Endodermal cell (in vitro differentiated cells): Measurements from ENCODE around the gene BACH1. TPM values are rescaled to one million over a fixed set of nuclear protein-coding genes. Genes with fewer than 3 reads are reported as not detected.

Source experiments
- DNase-seq: peaks from one replicate; pipeline ENCODE4 v3.0.0-alpha.2; 2017
- H3K27ac ChIP-seq: 2 replicates; pipeline ENCODE4 v1.5.1; 2013; ENCODE audit warnings: mild to moderate bottlenecking, low read depth, low read length, moderate library complexity
- H3K27me3 ChIP-seq: 2 replicates; pipeline ENCODE4 v1.6.1; 2013; ENCODE audit warnings: mild to moderate bottlenecking, low read length, moderate library complexity; ENCODE audit not compliant: insufficient read depth, control insufficient read depth, poor library complexity, severe bottlenecking
- H3K36me3 ChIP-seq: 2 replicates; pipeline ENCODE4 v1.7.0; 2013; ENCODE audit warnings: mild to moderate bottlenecking, low read length, moderate library complexity; ENCODE audit not compliant: control insufficient read depth, insufficient read depth
- H3K4me1 ChIP-seq: one replicate; pipeline ENCODE4 v1.7.0; 2013; ENCODE audit warnings: low read length; ENCODE audit not compliant: control insufficient read depth, insufficient read depth
- H3K4me3 ChIP-seq: 2 replicates; pipeline ENCODE4 v1.5.1; 2013; ENCODE audit warnings: mild to moderate bottlenecking, low read length, moderate library complexity
- H3K9ac ChIP-seq: 2 replicates; pipeline ENCODE4 v1.6.1; 2013; ENCODE audit warnings: mild to moderate bottlenecking, low read length, moderate library complexity; ENCODE audit not compliant: poor library complexity, severe bottlenecking; ENCODE audit errors: extremely low read depth
- H3K9me3 ChIP-seq: 2 replicates; pipeline ENCODE4 v1.6.1; 2013; ENCODE audit warnings: mild to moderate bottlenecking, low read length, moderate library complexity; ENCODE audit not compliant: control insufficient read depth
- H3K27ac Mint-ChIP-seq: 2 replicates; pipeline ENCODE4 v1.8.0; 2020; ENCODE audit warnings: mixed read lengths
- H3K27me3 Mint-ChIP-seq: 2 replicates; pipeline ENCODE4 v1.8.0; 2021; ENCODE audit warnings: mild to moderate bottlenecking, mixed read lengths; ENCODE audit not compliant: insufficient read depth
- H3K36me3 Mint-ChIP-seq: 2 replicates; pipeline ENCODE4 v1.8.0; 2020; ENCODE audit warnings: low read depth, mixed read lengths
- H3K4me1 Mint-ChIP-seq: 2 replicates; pipeline ENCODE4 v1.8.0; 2020; ENCODE audit warnings: mixed read lengths
- H3K4me3 Mint-ChIP-seq: 2 replicates; pipeline ENCODE4 v1.8.0; 2020; ENCODE audit warnings: mild to moderate bottlenecking, moderate library complexity, mixed read lengths
- H3K9me3 Mint-ChIP-seq: 2 replicates; pipeline ENCODE4 v1.8.0; 2020; ENCODE audit warnings: mild to moderate bottlenecking, mixed read lengths
- CTCF ChIP-seq: fragments of 200-600 bp; sonication (generic); conservative IDR thresholded peaks from 2 replicates; pipeline ENCODE4 v1.5.0; 2021; ENCODE audit warnings: antibody characterized with exemption, mild to moderate bottlenecking
- WGBS, 2 experiments: methylation state at CpG; one replicate each; pipeline versions ENCODE4 v1.1.5 to v1.1.7; 2013; ENCODE audit warnings: missing lambda C conversion rate in 2 of 2, mixed read lengths in 1 of 2; ENCODE audit not compliant: insufficient coverage in 1 of 2, insufficient read length in 1 of 2; 5-methylcytosine and 5-hydroxymethylcytosine counted together
- total RNA-seq, 2 donors: library from RNA; stranded (reverse); fragmentation: NEBNext Ultra II Directional in 1 of 2; extraction: Animal tissue kit (Norgen Biotek cat#: 25700) in 1 of 2; gene quantifications; 2 replicates in 1 of 2; 3 replicates in 1 of 2; pipeline ENCODE4 v1.2.1, GENCODE V29; 2021

BACH1 gene
- total RNA-seq, 2 donors from 2014 or later: 61.3 to 64.9 TPM

- H3K27ac ChIP-seq: no peak overlapping the region
- H3K4me1 Mint-ChIP-seq: no peaks in the 10 kb centered on the region
- no peaks in the 10 kb centered on the region for H3K36me3 ChIP-seq
- no peak for DNase-seq
- TF ChIP-seq CTCF: no peak
- H3K4me3 Mint-ChIP-seq: no peak overlapping the region
- no peaks in the 10 kb centered on the region for H3K36me3 Mint-ChIP-seq
- no peaks in the 10 kb centered on the region for H3K9me3 Mint-ChIP-seq
- H3K27ac Mint-ChIP-seq: no peak overlapping the region
- WGBS, 2 experiments: 60 to 86% methylated on average over 1 of the region's 1 CpG
- no peaks in the 10 kb centered on the region for H3K4me1 ChIP-seq
- H3K27me3 Mint-ChIP-seq: peaks cover 2% of the 10 kb centered on the region
- H3K27me3 ChIP-seq: no peaks in the 10 kb centered on the region
- H3K9ac ChIP-seq: no peak overlapping the region
- no peaks in the 10 kb centered on the region for H3K9me3 ChIP-seq
- no peak overlapping the region for H3K4me3 ChIP-seq
Measured at GRCh38 chr21:29264721-29265120, 34.0 kb upstream of the BACH1 start.

- DNase-seq: no peak
- Mint-ChIP-seq H3K4me1 (no peaks in the 10 kb centered on the region), H3K9me3 (no peaks in the 10 kb centered on the region), H3K27ac (no peak overlapping the region), H3K27me3 (peaks cover 2% of the 10 kb centered on the region), H3K4me3 (no peak overlapping the region), H3K36me3 (no peaks in the 10 kb centered on the region)
- Histone ChIP-seq H3K36me3 (no peaks in the 10 kb centered on the region), H3K27me3 (no peaks in the 10 kb centered on the region), H3K4me1 (no peaks in the 10 kb centered on the region), H3K4me3 (no peak overlapping the region), H3K27ac (no peak overlapping the region), H3K9ac (no peak overlapping the region), H3K9me3 (no peaks in the 10 kb centered on the region)
- 87 to 89% methylated on average over 4 to 6 of the region's 6 CpGs for WGBS, 2 experiments
- no peak for TF ChIP-seq CTCF
Measured at GRCh38 chr21:29265690-29266479, 32.8 kb upstream of the BACH1 start.

GRCh38 chr21:29267666-29268065 lies 31.1 kb upstream of the BACH1 start:
- Mint-ChIP-seq H3K27ac (no peak overlapping the region), H3K9me3 (no peaks in the 10 kb centered on the region), H3K36me3 (no peaks in the 10 kb centered on the region), H3K4me3 (no peak overlapping the region), H3K4me1 (no peaks in the 10 kb centered on the region), H3K27me3 (peaks cover 2% of the 10 kb centered on the region)
- Histone ChIP-seq H3K36me3 (no peaks in the 10 kb centered on the region), H3K9me3 (no peaks in the 10 kb centered on the region), H3K27me3 (no peaks in the 10 kb centered on the region), H3K4me1 (no peaks in the 10 kb centered on the region), H3K27ac (no peak overlapping the region), H3K4me3 (no peak overlapping the region), H3K9ac (no peak overlapping the region)
- no peak for TF ChIP-seq CTCF
- DNase-seq: no peak
